ENCODE data around the gene TMEFF2. TPM values are rescaled to one million over a fixed set of nuclear protein-coding genes. Genes with fewer than 3 reads are reported as not detected.

The TMEFF2 gene
- total RNA-seq, 1 donor from 2014 or later: 4.8 TPM

DNA sequence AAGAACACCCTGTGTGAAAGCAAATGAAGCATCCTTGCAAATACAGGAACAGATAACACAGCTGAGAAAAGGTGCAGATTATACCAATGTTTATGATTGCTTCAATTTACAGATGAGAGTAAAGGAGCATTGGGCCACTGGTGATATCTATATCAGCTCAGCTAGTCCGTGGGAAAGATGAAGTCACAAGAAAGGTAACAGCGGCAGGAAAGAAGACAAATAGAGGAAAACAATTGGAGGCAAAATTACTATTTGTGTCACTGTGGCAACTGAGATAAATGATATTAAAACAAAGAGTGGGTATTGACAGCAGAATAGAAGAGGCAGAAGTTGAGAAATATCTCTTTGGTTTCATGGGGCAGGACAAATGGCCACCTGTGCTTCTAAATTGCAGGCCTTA lies 226.6 kb downstream of the TMEFF2 start:
- DNase-seq (ENCODE audit: low spot score): no peak

DNA sequence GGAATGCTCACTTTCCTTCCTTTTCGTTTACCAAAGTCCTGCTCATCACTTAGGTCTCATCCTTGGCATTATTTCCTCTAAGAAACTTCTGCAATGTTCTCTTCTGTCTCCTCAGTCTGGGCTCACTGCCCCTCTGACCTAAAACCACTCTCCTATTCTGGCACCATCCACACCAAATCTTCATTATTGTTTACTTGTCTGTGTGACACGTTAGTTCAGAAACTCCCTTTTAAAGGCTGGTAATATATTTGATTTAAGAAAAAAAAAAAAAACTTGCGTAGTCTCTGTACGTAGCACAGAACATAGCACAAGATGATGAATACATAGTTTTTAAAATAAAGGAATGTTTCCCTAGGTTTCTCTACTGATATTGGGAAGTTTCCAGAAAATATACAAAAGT lies 229.0 kb downstream of the TMEFF2 start:
- no peak for DNase-seq (ENCODE audit: low spot score)

DNA sequence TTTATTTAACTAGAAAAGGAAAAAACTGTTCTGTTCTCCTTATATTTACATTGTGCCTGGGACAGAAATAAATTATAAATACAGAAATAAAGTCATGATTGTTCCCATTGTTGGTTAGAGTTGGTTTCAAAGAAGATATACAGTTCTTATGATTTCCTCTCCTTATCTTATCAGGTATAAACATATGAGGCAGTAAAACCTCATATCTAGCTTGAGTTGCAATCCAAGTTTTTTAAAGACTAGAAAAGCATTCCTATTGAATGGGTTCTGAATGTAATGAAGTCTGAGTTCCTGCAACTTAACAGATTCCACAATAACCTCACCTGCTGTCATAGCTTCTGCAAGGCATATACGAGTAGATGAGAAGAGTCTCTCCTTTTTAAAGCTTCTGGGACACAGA lies 233.2 kb downstream of the TMEFF2 start:
- DNase-seq (ENCODE audit: low spot score): no peak

DNA sequence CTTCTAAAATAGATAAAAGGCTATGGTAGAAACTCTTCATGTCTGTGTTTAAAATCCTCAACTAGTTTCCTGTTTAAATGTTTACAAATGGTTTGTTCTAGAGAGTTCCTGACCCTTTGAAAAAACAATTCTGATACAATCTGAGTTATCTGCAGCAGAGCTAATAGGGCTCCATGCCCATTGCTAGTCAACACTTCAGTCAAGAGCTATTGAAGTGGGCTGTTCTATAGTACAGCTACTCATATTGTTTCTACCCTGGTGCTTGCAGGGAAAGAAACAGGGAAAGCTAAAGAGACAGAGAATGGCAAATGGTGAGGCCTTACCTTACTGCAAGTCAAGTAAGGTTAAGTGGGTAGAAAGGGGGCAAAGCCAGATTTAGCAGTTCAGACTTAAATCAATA lies 235.5 kb downstream of the TMEFF2 start:
- no peak for DNase-seq (ENCODE audit: low spot score)

DNA sequence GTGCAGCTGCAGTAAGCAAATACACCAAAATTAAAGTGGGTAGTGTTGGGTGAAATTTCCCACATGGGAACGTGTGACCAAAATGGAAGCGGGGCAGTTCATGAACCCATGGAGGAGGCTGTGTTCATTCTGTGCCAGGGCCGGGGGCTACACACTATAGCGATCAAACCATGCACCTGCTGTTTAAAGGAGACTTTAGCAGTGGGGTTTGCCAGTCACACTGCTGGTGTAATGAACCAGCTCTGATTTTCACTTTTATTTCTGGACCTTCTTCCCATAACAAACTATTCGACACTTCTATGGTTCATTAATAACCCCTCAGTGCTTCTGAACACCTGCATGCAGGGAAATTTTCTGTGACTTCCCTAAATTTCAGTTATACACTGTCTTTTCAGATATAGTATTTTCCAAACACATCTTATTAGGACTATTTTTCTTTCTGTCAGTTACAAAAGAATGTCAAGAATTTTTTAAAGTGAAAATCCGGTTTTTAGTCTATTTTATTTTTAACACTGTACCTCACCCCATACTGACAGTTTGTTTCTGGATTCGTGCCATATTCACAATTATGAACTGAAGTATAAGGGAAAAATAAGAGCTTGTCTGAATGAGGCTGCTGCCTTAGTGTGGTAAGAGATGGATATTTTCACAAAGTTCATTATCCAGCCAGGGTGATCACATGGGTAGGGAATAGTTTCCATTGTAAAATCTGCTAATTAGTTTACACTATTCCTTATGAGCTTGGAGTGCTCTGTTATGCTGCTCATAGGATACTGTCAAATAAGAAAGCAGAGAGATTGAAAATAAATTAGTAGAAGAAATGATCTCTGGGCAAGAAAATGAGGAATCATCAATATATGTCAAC lies 236.5 kb downstream of the TMEFF2 start:
- no peak for DNase-seq (ENCODE audit: low spot score)

DNA sequence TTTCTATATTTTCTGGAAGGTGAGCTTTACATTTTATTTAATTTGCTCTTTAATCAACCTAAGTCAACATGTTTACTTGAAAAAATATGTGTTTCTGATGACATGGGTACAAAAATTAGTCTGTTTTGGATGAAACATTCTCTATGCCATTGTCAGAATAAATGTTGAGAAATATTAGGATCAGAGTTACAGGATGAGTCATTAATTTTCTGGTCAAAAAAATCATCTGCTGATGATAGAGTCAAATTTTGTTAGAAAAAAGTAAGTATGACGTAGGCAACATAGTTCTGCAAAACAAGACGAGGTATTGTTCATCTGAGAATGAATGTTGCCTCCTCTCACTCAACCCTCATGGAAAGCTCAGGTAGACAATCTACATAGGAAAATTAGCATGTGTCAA lies 240.3 kb downstream of the TMEFF2 start:
- DNase-seq (ENCODE audit: low spot score): no peak

DNA sequence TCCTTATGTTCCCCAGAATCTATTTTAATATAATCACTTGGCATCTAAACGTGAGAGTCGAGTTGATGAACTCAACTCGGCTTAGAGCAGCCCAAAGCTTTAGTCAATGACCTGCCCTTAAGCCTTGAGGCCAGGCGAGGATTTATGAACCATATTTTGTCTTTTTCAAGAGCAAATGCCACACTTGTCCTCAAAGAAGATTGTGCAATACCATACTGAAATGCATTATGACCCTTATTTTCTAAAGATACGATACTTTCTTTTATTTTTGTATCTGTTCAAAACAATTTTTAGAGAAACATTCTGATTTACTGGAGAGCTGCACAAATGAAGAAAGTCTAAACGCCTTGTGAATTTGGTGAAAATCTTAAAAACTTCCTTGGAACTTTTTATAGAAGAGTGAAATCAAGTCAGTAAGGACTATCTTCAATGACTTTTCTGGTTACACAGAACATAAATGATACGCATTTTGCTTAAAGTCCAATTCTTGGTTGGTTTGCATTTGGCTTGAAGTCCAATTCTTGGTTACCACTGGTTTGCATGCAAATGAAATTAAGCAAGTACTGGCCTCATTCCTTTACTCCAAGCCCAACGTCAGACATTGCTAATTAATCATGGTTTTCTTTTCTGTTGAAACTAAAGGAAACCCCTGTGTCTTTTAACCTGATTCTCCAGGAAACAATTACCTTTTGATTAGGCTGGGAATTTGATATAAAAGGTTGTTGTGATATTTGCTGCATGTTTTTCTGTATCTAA lies 242.0 kb downstream of the TMEFF2 start:
- DNase-seq (ENCODE audit: low spot score): no peak

DNA sequence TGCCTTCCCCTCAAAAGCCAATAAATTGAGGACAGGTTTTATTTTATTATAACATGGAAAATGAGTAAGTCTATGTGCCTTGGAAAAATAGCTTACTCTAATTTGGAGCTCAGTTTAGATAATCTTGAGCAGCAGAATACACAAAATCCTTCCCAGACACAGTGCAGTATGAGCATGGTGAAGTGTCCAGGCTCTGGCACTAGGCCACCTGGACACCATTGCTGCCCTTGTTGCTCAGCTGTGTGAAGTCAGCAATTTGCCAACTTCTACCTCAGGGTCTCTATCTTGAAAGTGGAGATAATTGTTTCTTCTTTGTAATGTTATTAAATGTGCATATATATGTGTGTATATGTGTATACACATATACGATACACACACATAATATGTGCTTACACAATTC lies 242.9 kb downstream of the TMEFF2 start:
- no peak for DNase-seq (ENCODE audit: low spot score)

DNA sequence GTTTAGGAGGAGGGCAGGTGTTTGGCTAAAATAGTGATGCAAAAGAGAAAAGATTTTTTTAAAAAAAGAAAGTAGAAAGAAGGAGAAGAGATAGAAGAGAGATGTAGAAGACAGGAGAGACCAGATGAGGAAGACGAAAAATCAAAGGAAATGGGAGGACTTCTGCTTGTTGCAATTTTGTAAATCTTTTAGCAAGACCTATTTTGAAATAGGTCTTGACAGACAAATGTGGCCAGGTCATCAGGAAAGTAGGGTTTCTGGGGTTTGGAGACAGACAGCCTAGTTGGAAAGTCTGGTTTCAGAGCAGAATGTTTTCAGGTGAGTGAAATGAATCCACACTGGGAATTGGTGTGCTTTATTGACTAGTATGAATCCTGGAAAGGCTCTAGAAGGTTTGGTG lies 243.4 kb downstream of the TMEFF2 start:
- no peak for DNase-seq (ENCODE audit: low spot score)

DNA sequence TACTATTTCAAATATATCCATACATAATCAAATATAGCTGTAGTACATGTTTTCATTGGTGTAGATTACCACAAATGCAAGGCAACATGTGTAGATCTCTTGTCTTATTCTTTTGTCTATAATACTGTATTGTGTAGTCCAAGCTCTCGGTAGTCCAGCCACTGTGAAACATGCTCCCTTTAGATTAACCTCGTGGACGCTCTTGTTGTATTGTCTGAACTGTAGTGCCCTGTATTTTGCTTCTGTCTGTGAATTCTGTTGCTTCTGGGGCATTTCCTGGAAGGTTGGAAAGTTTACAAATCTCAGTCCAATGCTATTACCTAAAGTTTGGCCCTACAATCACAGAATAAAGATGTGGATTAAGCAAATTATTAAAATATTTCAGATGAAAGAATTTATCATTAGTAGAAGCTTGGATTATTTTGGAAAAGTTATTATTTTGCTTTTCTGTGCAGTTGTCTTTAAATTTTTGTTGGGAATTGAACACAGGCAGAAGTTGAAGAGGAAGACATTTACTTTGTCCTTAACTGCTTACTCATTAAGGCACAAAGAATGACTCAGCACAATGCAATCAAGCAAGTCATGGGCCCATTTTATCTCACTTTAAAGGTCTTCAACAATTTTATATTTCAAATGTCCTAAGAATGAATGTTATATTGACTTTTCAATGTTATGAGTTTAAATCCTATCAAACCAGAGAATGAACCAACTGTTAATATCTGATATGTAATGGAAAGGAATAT lies 244.4 kb downstream of the TMEFF2 start:
- DNase-seq (ENCODE audit: low spot score): no peak

DNA sequence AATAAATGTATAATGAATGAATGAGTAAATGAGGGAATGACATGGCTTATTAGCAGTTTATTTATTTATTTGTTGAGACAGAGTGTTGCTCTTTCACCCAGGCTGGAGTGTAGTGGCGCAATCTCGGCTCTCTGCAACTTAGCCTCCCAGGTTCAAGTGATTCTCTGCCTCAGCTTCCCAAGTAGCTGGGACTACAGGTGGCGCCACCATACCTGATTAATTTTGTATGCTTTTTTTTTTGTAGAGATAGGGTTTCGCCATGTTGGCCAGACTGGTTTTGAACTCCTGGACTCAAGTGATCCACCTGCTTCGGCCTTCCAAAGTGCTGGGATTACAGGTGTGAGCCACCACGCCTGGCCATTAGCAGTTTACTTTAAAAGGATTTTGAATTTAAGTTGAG lies 247.5 kb downstream of the TMEFF2 start:
- DNase-seq (ENCODE audit: low spot score): no peak

DNA sequence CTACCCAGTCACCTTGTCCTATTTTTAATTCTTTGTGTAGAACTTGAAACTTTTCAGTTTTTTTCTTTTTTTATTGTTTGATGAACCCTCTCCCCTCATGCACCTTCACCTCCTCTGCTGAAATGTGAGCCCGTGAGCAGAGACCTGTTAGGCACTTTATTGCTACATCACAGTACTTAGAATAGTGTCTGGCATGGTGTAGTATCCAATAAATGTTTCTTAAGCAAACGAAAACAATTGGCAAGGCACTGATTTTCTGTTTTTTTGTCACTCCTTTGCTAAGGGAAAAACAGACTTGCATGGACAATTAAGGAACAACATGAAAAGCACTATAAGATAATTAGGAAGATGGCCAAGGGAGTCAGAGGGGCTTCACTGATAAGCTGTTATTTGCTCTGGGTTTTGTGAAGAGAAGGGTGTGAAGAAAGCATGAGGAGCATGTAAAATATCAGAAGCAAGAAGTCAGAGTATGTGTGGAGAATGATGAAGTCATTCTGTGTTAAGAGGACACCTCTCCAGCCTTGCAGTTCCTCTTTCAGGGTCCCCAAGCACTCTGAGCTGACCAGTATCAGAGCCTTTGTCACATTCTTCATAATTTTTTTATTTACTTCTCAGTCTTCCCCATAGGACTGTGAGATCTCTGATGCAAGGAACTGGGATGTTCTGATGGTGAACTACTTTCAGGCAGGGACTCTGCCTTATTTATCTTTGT lies 248.1 kb downstream of the TMEFF2 start:
- DNase-seq (ENCODE audit: low spot score): no peak

DNA sequence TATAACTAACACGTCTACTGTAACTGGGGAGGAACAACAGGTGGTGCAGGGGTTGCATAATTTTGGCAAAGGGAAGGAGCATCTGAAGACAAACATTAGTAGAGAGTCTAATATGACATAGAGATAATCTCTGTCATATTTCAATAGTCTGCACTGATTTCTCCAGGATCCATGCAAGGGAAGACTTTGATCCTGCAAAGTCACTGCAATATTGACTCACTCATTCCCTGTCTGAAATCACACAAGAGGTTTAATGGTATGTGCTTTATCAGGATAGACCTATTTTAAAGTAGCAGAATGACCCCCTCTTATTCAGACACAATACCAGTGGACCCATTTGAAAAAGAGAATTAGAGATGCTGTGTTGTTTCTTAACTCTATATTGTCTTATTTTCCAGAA lies 249.1 kb downstream of the TMEFF2 start:
- DNase-seq (ENCODE audit: low spot score): no peak

DNA sequence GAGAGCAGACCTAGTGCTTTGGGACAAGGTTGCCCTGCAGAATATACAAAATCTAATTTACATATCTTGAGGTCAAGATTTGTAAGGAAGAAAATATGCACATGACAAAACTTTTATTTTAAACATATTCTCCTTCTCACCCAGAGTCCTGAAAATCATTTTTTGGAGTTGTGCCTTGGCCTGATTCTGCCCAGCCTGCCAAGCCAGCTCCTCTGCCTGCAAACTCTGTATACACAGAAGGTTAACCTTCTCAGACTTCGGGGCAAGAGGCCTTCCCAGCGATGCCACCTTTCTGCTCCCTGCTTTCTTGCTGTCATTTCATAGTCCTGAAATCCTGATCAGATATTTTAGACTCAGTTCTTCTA lies 252.0 kb downstream of the TMEFF2 start:
- no peak for DNase-seq (ENCODE audit: low spot score)

DNA sequence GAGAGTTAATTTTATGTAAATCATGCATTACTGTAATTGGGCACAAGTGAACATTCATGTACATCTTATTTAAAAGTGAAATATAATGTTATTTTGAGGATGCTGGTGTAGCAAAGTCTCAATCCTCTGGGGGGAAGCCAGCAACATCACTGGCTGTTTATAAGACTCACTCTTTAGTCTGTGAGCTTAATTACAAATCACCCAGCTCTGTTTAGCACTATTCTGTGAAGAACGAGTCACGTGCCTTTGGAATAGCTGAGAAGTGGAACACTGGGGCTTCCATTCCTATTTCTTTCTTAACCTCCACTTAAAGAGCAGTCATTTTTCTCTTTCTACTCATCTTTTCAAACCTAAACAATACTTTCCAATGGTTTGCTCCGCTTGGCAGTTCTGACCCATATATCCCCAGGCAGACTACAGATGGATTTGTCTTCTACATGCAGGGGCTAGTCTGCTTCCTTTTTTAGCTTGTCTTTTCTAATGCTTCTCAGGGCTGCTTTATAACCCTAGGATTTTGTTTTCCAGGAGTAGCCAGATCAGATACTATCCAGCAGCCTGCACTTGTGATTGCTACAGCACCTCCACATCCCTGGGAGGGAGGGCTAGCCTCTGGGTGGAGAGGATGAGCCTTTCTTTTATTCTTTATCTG lies 252.5 kb downstream of the TMEFF2 start:
- DNase-seq (ENCODE audit: low spot score): no peak

DNA sequence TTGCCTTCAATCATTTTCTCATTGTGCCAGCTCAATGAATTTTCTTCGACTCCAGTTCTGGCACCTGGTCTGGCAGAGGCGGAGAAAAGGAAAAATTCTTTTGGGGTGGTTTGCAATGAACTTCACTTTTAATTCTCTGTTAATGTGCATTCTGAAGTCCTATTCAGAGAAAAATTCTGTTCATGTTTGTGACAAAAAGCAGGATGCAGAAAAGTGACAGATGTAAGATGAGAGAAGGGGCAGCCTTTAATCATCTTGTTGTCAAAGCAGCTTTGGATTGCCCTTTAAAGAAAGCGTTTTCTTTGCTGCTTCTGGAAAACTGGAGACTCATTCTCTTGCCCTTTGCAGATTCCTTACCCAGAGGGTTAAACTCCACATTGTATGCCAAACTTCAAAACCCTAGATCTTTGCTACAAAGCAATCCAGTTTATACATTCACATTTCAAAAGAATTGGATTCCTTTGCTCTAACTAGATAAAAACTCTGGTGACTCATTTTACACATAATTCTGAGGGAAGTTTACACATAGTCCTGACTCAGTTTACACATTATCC lies 253.3 kb downstream of the TMEFF2 start:
- DNase-seq (ENCODE audit: low spot score): no peak

DNA sequence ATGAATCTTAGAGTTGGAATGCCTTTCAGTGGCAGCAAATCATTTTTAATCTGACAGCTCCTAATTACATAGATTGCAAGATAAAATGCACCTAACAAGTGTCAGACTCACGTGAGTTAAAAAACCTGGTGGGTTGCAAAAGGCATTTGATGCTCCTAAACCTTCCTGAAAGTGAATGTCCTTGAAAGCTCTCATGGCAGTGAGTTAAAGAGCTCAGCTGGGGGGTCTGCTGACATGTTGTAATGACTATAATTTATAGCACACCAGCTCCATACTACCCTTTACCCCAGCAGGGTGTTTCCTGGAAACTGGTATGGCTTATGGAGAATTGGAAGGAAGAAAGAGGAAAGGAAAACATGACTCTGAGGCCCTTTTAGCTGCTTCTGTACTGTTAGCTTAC lies 256.0 kb downstream of the TMEFF2 start:
- no peak for DNase-seq (ENCODE audit: low spot score)

DNA sequence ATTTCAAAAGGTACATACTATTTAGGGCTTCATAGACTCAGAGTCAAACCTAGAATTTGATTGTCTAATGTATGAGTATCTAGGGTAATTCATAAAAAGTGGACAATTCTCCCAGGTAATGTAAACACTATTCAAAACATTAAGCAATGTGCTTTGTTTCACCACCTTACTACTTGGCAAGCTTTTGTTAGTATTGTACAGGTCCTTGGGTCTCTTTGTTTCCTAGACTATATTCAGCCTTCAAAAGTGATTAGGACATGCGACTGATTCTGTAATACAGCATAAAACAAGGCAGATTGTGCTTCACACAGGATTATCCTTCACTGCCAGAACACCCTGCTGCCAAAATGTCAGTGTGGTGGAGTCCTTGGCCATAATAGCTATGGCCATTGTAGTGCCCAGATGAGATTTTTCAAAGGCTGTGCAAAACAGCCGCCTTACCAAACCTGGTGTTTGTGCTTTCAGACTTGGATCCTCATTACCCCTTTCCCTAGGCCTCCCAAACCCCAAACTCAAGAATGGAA lies 257.8 kb downstream of the TMEFF2 start:
- DNase-seq (ENCODE audit: low spot score): no peak

DNA sequence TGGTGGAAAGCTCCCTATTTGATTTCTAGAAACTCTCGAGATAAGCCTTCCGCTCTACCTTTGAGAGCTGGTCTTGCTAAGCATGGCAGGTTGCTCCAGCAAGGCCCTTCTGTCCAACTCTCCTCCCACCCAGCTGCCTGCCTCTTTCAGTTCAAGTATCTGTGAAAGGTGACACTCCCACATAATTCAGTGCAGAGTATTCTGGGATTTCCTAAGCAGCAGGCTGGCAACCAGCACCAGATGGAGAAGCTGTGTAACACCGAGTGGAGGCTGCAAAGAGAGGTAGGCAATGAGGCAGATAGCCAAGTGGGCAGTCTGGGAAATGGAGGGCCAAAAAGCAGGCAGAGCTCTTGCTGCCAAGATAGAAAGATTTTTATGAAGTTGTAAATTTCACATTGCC lies 259.5 kb downstream of the TMEFF2 start:
- DNase-seq (ENCODE audit: low spot score): no peak

DNA sequence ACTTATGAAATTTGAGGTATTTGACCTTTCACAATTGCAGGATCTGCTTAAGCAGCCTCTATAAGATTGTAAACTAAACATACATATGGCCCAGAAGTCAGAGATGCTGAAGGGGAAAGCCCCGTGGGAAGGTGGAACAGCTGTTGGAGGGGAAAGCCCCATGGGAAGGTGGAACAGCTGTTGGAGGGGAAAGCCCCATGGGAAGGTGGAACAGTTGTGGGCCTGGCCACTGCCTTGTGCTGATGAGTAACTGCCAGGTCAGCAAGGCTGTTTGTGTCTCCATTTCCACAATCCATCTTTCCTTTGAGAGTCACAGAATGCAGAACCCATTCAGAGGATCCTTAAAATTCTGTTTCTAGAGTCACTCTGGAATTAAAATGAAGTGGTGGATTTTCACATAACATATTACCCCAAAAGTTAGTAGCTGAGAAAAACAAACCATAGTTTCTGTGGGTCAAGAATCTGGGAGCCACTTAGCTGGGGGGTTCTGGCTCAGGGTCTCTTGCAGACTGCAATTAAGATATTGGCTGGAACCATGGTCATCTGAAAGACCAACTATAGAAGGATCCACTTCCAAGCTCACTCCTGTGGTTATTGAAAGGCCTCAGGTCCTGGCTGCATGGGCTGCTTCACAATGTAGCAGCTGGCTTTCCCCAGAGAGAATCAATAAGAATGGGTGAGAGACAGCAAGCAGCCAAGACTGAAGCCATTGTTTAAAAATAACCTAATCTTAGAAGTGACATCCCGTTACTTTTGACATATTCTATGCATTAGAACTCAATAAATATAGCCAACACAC lies 261.2 kb downstream of the TMEFF2 start:
- DNase-seq (ENCODE audit: low spot score): no peak

Measured in ureter (tissue), 1 donor.